Measurements from ENCODE around the gene ATG101. TPM values are rescaled to one million over a fixed set of nuclear protein-coding genes. Genes with fewer than 3 reads are reported as not detected.
A peak's percentile ranks its signal among the peaks of the same experiment; 100 is the strongest.

Gene ATG101
- total and polyA plus RNA-seq, 9 of the 15 experiments (the other 6 are each of a cell fraction or from before 2014, with no cell fraction given), result 2.9 to 52.4 (median 29.7) TPM

DNA sequence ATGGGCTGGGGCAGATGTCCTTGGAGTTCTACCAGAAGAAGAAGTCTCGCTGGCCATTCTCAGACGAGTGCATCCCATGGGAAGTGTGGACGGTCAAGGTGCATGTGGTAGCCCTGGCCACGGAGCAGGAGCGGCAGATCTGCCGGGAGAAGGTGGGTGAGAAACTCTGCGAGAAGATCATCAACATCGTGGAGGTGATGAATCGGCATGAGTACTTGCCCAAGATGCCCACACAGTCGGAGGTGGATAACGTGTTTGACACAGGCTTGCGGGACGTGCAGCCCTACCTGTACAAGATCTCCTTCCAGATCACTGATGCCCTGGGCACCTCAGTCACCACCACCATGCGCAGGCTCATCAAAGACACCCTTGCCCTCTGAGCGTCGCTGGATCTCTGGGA, 7.0 kb downstream of the ATG101 start:
- peaks cover 62% of the 10 kb centered on the region for H3K36me3 ChIP-seq (ENCODE audit: control insufficient read depth, insufficient read depth, low read length)
- peaks cover 19% of the 10 kb centered on the region for H3K79me2 ChIP-seq (ENCODE audit: control insufficient read depth, insufficient read depth, low read length)
- in situ Hi-C loops (cut with MboI) (no loop called here), intact Hi-C loops (cut with micrococcal nuclease) (no loop called here)
- no peak overlapping the region for H3K9ac ChIP-seq (ENCODE audit: insufficient read depth in 1 of 2, low read depth in 2 of 2, low read length in 2 of 2)
- ChIA-PET POLR2A (interaction anchor here (0.6 to 1.2 kb wide), 2 partner anchors 41 to 604 kb away, joined by 3 read pairs; no protein-coding TSS in a partner anchor), CTCF (ENCODE audit: low intra/inter-chr PET ratio) (no interaction called here)
- no peaks in the 10 kb centered on the region for H3K27me3 ChIP-seq (ENCODE audit: control insufficient read depth in 2 of 2, insufficient read depth in 2 of 2, low read length in 2 of 2)
- ATAC-seq, result no peak
- no peak for DNase-seq (ENCODE audit: extremely low read depth in 1 of 4, low spot score in 3 of 4)
- no peak for TF ChIP-seq NFXL1 (CRISPR knock-in tag; IDR thresholded peaks at IDR 0.05)
- 0 out of 2 replicates have a peak, but pooled peaks have one; percentile 29 for TF ChIP-seq RBFOX2 (IDR thresholded peaks at IDR 0.05; ENCODE audit: low read depth, low read length)
- H3K4me1 ChIP-seq (replicated peaks in 1 of 2; ENCODE audit: control insufficient read depth in 2 of 2, insufficient read depth in 2 of 2, low read length in 2 of 2), result peaks cover 0 to 10% of the 10 kb centered on the region in 2 experiments; a peak in 3 of 5 replicates
- no peaks in the 10 kb centered on the region for H3K9me1 ChIP-seq (ENCODE audit: control insufficient read depth, insufficient read depth, low read length)
- H3K4me2 ChIP-seq (ENCODE audit: insufficient read depth, low read length), result no peak overlapping the region
- FAIRE-seq, result no peak
- H4K20me1 ChIP-seq (replicated peaks; ENCODE audit: control insufficient read depth, insufficient read depth, low read length), result peaks cover 22% of the 10 kb centered on the region
- H2AFZ ChIP-seq (ENCODE audit: low read depth, low read length), result no peak overlapping the region
- whole genome bisulfite sequencing (ENCODE audit: insufficient coverage, low coverage, missing lambda C conversion rate), result 94% methylated on average over 13 of the region's 16 CpGs
- no peaks in the 10 kb centered on the region for H3K9me3 ChIP-seq (replicated peaks; ENCODE audit: control insufficient read depth, insufficient read depth, low read depth, low read length)
- no peak overlapping the region for H3K4me3 ChIP-seq
- no peak overlapping the region for H3K27ac ChIP-seq (ENCODE audit: extremely low read depth, low read depth, low read length)
- no TSS peak for BruUV-seq (replicated peaks)

DNA sequence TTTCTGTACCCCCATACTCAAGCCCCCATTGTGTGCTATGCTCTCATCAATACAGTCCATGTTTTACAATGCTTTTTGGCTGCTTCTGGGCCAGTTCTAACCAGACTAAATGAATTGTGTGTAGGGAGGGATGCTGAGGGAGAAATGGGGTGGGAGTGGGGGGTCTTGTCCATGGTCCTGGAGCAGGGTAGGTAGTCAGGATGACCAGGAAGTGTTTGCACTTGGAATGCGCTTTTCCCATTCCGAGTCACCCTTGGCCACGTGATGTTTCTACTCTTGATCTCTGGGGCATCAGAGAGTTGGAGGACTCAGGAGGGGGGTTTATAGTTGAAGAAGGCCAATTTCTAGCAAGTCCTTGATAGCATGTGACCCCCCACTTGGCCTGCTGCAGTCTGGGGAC, 8.5 kb downstream of the ATG101 start:
- ChIA-PET CTCF (ENCODE audit: low intra/inter-chr PET ratio) (interaction anchor here (8.1 kb wide), 1 partner anchor 53 kb away, joined by 242 read pairs; no protein-coding TSS in a partner anchor), POLR2A (no interaction called here)
- Histone ChIP-seq H3K79me2 (ENCODE audit: control insufficient read depth, insufficient read depth, low read length) (peaks cover 7% of the 10 kb centered on the region), H2AFZ (ENCODE audit: low read depth, low read length) (no peak overlapping the region), H3K4me1 (replicated peaks in 1 of 2; ENCODE audit: control insufficient read depth in 2 of 2, insufficient read depth in 2 of 2, low read length in 2 of 2) (peaks cover 0 to 16% of the 10 kb centered on the region in 2 experiments; a peak in 1 of 5 replicates), H3K4me3 (no peak overlapping the region), H3K27ac (ENCODE audit: extremely low read depth, low read depth, low read length) (no peak overlapping the region), H3K4me2 (ENCODE audit: insufficient read depth, low read length) (no peak overlapping the region), H4K20me1 (replicated peaks; ENCODE audit: control insufficient read depth, insufficient read depth, low read length) (peaks cover 28% of the 10 kb centered on the region), H3K27me3 (ENCODE audit: control insufficient read depth in 2 of 2, insufficient read depth in 2 of 2, low read length in 2 of 2) (no peaks in the 10 kb centered on the region), H3K9ac (ENCODE audit: insufficient read depth in 1 of 2, low read depth in 2 of 2, low read length in 2 of 2) (no peak overlapping the region), H3K9me3 (replicated peaks; ENCODE audit: control insufficient read depth, insufficient read depth, low read depth, low read length) (no peaks in the 10 kb centered on the region), H3K9me1 (ENCODE audit: control insufficient read depth, insufficient read depth, low read length) (no peaks in the 10 kb centered on the region), H3K36me3 (ENCODE audit: control insufficient read depth, insufficient read depth, low read length) (peaks cover 51% of the 10 kb centered on the region; the same call in 2 of the 3 replicates)
- BruUV-seq (replicated peaks), result no TSS peak
- ATAC-seq, result no peak
- FAIRE-seq, result no peak
- WGBS (ENCODE audit: insufficient coverage, low coverage, missing lambda C conversion rate), result 63% methylated on average over 3 of the region's 3 CpGs
- in situ Hi-C loops (cut with MboI), result no loop called here
- DNase-seq (ENCODE audit: extremely low read depth in 1 of 4, low spot score in 3 of 4), result no peak
- TF ChIP-seq GATAD2B (IDR thresholded peaks at IDR 0.05; ENCODE audit: borderline replicate concordance), result no peak
- TF ChIP-seq, protein P1, sequence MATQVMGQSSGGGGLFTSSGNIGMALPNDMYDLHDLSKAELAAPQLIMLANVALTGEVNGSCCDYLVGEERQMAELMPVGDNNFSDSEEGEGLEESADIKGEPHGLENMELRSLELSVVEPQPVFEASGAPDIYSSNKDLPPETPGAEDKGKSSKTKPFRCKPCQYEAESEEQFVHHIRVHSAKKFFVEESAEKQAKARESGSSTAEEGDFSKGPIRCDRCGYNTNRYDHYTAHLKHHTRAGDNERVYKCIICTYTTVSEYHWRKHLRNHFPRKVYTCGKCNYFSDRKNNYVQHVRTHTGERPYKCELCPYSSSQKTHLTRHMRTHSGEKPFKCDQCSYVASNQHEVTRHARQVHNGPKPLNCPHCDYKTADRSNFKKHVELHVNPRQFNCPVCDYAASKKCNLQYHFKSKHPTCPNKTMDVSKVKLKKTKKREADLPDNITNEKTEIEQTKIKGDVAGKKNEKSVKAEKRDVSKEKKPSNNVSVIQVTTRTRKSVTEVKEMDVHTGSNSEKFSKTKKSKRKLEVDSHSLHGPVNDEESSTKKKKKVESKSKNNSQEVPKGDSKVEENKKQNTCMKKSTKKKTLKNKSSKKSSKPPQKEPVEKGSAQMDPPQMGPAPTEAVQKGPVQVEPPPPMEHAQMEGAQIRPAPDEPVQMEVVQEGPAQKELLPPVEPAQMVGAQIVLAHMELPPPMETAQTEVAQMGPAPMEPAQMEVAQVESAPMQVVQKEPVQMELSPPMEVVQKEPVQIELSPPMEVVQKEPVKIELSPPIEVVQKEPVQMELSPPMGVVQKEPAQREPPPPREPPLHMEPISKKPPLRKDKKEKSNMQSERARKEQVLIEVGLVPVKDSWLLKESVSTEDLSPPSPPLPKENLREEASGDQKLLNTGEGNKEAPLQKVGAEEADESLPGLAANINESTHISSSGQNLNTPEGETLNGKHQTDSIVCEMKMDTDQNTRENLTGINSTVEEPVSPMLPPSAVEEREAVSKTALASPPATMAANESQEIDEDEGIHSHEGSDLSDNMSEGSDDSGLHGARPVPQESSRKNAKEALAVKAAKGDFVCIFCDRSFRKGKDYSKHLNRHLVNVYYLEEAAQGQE (IDR thresholded peaks at IDR 0.05; ENCODE audit: borderline replicate concordance), result peak; percentile 65
- TF ChIP-seq, protein P1 (CRISPR knock-in tag; IDR thresholded peaks at IDR 0.05; ENCODE audit: low read depth), result no peak
- intact Hi-C loops (cut with micrococcal nuclease), result no loop called here

Data from K562 (cell line).